H9 (cell line): ENCODE results near the gene LRP8. TPM values are rescaled to one million over a fixed set of nuclear protein-coding genes. Genes with fewer than 3 reads are reported as not detected.

Experiments used
- DNase-seq: peaks from one replicate; pipeline ENCODE4 v3.0.0-alpha.2; 2017
- H2AFZ ChIP-seq: one replicate; pipeline ENCODE4 v1.6.1; 2013; ENCODE audit warnings: mild to moderate bottlenecking, low read length, control low read depth, moderate library complexity
- H2AK5ac ChIP-seq: 2 replicates; pipeline ENCODE4 v1.6.1; 2013; ENCODE audit warnings: low read length, control low read depth, mixed read lengths; ENCODE audit not compliant: insufficient read length
- H2BK120ac ChIP-seq: one replicate; pipeline ENCODE4 v1.6.1; 2013; ENCODE audit warnings: low read depth, mild to moderate bottlenecking, low read length, control low read depth, inconsistent platforms; ENCODE audit not compliant: poor library complexity, severe bottlenecking
- H2BK12ac ChIP-seq: 2 replicates; pipeline ENCODE4 v1.6.1; 2013; ENCODE audit warnings: low read length, control low read depth, mixed read lengths, low read depth; ENCODE audit not compliant: insufficient read length
- H2BK15ac ChIP-seq: 2 replicates; pipeline ENCODE4 v1.6.1; 2013; ENCODE audit warnings: low read depth, low read length, control low read depth
- H2BK20ac ChIP-seq: one replicate; pipeline ENCODE4 v1.6.1; 2013; ENCODE audit warnings: low read depth, mild to moderate bottlenecking, low read length, control low read depth, inconsistent platforms; ENCODE audit not compliant: poor library complexity, severe bottlenecking
- H2BK5ac ChIP-seq: 2 replicates; pipeline ENCODE4 v1.6.1; 2013; ENCODE audit warnings: low read length, control low read depth, mixed read lengths; ENCODE audit not compliant: insufficient read length
- H3K14ac ChIP-seq: 2 replicates; pipeline ENCODE4 v1.6.1; 2013; ENCODE audit warnings: low read length, control low read depth; ENCODE audit not compliant: insufficient read depth
- H3K18ac ChIP-seq: 2 replicates; pipeline ENCODE4 v1.6.1; 2013; ENCODE audit warnings: low read depth, mild to moderate bottlenecking, mixed read lengths, low read length, control low read depth; ENCODE audit not compliant: insufficient read length
- H3K23ac ChIP-seq: 2 replicates; pipeline ENCODE4 v1.6.1; 2013; ENCODE audit warnings: low read length, control low read depth, mixed read lengths, low read depth; ENCODE audit not compliant: insufficient read length
- H3K23me2 ChIP-seq: 2 replicates; pipeline ENCODE4 v1.6.1; 2013; ENCODE audit warnings: low read depth, mild to moderate bottlenecking, mixed read lengths, low read length, control low read depth; ENCODE audit not compliant: insufficient read length, poor library complexity, severe bottlenecking
- H3K27ac ChIP-seq: 2 replicates; pipeline ENCODE4 v1.5.1; 2013; ENCODE audit warnings: low read length, control low read depth, mixed read lengths, low read depth; ENCODE audit not compliant: insufficient read length
- H3K27me3 ChIP-seq: 2 replicates; pipeline ENCODE4 v1.6.1; 2013; ENCODE audit warnings: low read length, control low read depth, inconsistent platforms; ENCODE audit not compliant: insufficient read depth
- H3K4ac ChIP-seq: 2 replicates; pipeline ENCODE4 v1.6.1; 2013; ENCODE audit warnings: low read depth, mild to moderate bottlenecking, control low read depth, inconsistent platforms, low read length, moderate library complexity
- H3K4me1 ChIP-seq: 2 replicates; pipeline ENCODE4 v1.6.1; 2013; ENCODE audit warnings: low read length, control low read depth, inconsistent platforms; ENCODE audit not compliant: insufficient read depth
- H3K4me2 ChIP-seq: 2 replicates; pipeline ENCODE4 v1.6.1; 2013; ENCODE audit warnings: low read length, control low read depth, mixed read lengths; ENCODE audit not compliant: insufficient read length, insufficient read depth
- H3K56ac ChIP-seq: 2 replicates; pipeline ENCODE4 v1.6.1; 2013; ENCODE audit warnings: low read depth, mild to moderate bottlenecking, mixed read lengths, low read length, control low read depth; ENCODE audit not compliant: insufficient read length
- H3K79me1 ChIP-seq: 2 replicates; pipeline ENCODE4 v1.6.1; 2013; ENCODE audit warnings: low read depth, mild to moderate bottlenecking, moderate library complexity, low read length, control low read depth, inconsistent platforms; ENCODE audit not compliant: insufficient read depth, poor library complexity, severe bottlenecking
- H3K79me2 ChIP-seq: 2 replicates; pipeline ENCODE4 v1.6.1; 2013; ENCODE audit warnings: low read length, control low read depth, inconsistent platforms; ENCODE audit not compliant: insufficient read depth
- H3K9ac ChIP-seq: 2 replicates; pipeline ENCODE4 v1.6.1; 2013; ENCODE audit warnings: low read length, control low read depth, mixed read lengths; ENCODE audit not compliant: insufficient read length; ENCODE audit errors: extremely low read depth
- H3K9me3 ChIP-seq: one replicate; pipeline ENCODE4 v1.6.1; 2013; ENCODE audit warnings: low read depth, low read length, inconsistent platforms; ENCODE audit not compliant: control insufficient read depth
- H3T11ph ChIP-seq: one replicate; pipeline ENCODE4 v1.6.1; 2013; ENCODE audit warnings: mild to moderate bottlenecking, low read length, control low read depth, inconsistent platforms
- H4K20me1 ChIP-seq: one replicate; pipeline ENCODE4 v1.6.1; 2013; ENCODE audit not compliant: control insufficient read depth, insufficient read length, insufficient read depth
- H4K5ac ChIP-seq: 2 replicates; pipeline ENCODE4 v1.6.1; 2013; ENCODE audit warnings: low read depth, mild to moderate bottlenecking, mixed read lengths, low read length, control low read depth; ENCODE audit not compliant: insufficient read length
- H4K8ac ChIP-seq: replicated peaks from 2 replicates; pipeline ENCODE4 v1.6.1; 2013; ENCODE audit warnings: low read length, control low read depth, mixed read lengths, low read depth; ENCODE audit not compliant: insufficient read length
- H4K91ac ChIP-seq: 2 replicates; pipeline ENCODE4 v1.6.1; 2013; ENCODE audit warnings: low read depth, mild to moderate bottlenecking, moderate library complexity, mixed read lengths, low read length, control low read depth; ENCODE audit not compliant: insufficient read length
- H3K27ac Mint-ChIP-seq, 3 experiments: 2 replicates in 2 of 3; 3 replicates in 1 of 3; pipeline ENCODE4 v1.8.0; 2020 to 2021; ENCODE audit warnings: mixed read lengths in 3 of 3, mild to moderate bottlenecking in 1 of 3, moderate library complexity in 1 of 3
- H3K27me3 Mint-ChIP-seq: 2 replicates; pipeline ENCODE4 v1.8.0; 2021; ENCODE audit warnings: low read depth, mild to moderate bottlenecking, moderate library complexity, mixed read lengths
- H3K36me3 Mint-ChIP-seq, 3 experiments: 2 replicates in 2 of 3; 3 replicates in 1 of 3; pipeline ENCODE4 v1.8.0; 2020 to 2021; ENCODE audit warnings: low read depth in 3 of 3, mixed read lengths in 3 of 3; ENCODE audit not compliant: insufficient read depth in 1 of 3
- H3K4me1 Mint-ChIP-seq, 2 experiments: 2 replicates each; pipeline ENCODE4 v1.8.0; 2020; ENCODE audit warnings: mixed read lengths in 2 of 2
- H3K4me3 Mint-ChIP-seq, 2 experiments: 2 replicates in 1 of 2; 3 replicates in 1 of 2; pipeline ENCODE4 v1.8.0; 2020 to 2021; ENCODE audit warnings: mild to moderate bottlenecking in 2 of 2, mixed read lengths in 2 of 2, moderate library complexity in 1 of 2
- H3K9me3 Mint-ChIP-seq, 2 experiments: 2 replicates in 1 of 2; 3 replicates in 1 of 2; pipeline ENCODE4 v1.8.0; 2020; ENCODE audit warnings: mild to moderate bottlenecking in 2 of 2, mixed read lengths in 2 of 2, moderate library complexity in 1 of 2
- CTCF ChIP-seq: fragments of 200-600 bp; sonication (generic); conservative IDR thresholded peaks from 3 replicates; pipeline ENCODE4 v1.8.0; 2021; ENCODE audit warnings: antibody characterized with exemption, mild to moderate bottlenecking
- WGBS: extraction: QIAGEN DNeasy Blood & Tissue Kit; methylation state at CpG from one replicate; pipeline ENCODE4 v1.1.7; 2013; ENCODE audit warnings: missing lambda C conversion rate, low lambda C conversion rate, mixed read lengths; ENCODE audit not compliant: insufficient read length; ENCODE audit errors: extremely low coverage; 5-methylcytosine and 5-hydroxymethylcytosine counted together
- total RNA-seq: library from RNA; stranded (reverse); gene quantifications from 2 replicates; pipeline ENCODE4 v1.2.1, GENCODE V29; 2021

LRP8 gene
- total RNA-seq, 1 experiment from 2014 or later, result 78.6 TPM

- Histone ChIP-seq H3T11ph (no peak overlapping the region), H3K9ac (no peak overlapping the region), H4K5ac (no peak overlapping the region), H2BK12ac (no peak overlapping the region), H3K14ac (no peak overlapping the region), H2AK5ac (no peak overlapping the region), H4K20me1 (no peaks in the 10 kb centered on the region), H3K23me2 (peaks cover 2% of the 10 kb centered on the region), H4K91ac (no peak overlapping the region), H3K79me2 (no peaks in the 10 kb centered on the region), H3K27ac (no peak overlapping the region), H3K27me3 (no peaks in the 10 kb centered on the region), H2BK20ac (no peak overlapping the region), H3K9me3 (no peaks in the 10 kb centered on the region), H4K8ac (no peak overlapping the region), H3K56ac (no peak overlapping the region), H2BK15ac (no peak overlapping the region), H3K4me2 (no peak overlapping the region), H2BK120ac (no peak overlapping the region), H3K4me1 (no peaks in the 10 kb centered on the region), H3K23ac (no peak overlapping the region), H3K79me1 (no peaks in the 10 kb centered on the region), H2AFZ (no peak overlapping the region), H3K18ac (no peak overlapping the region), H3K4ac (no peak overlapping the region), H2BK5ac (no peak overlapping the region)
- H3K9me3 Mint-ChIP-seq, result no peaks in the 10 kb centered on the region
- H3K4me3 Mint-ChIP-seq, result no peak overlapping the region
- H3K27ac Mint-ChIP-seq, result no peak overlapping the region; a peak in 2 of 7 replicates
- no peak for TF ChIP-seq CTCF
- WGBS, result no CpG with 5 or more reads among the region's 8 CpGs
- H3K4me1 Mint-ChIP-seq, result no peaks in the 10 kb centered on the region
- no peaks in the 10 kb centered on the region for H3K27me3 Mint-ChIP-seq
- no peak for DNase-seq
- H3K36me3 Mint-ChIP-seq, result peaks cover 42 to 87% (median 65%) of the 10 kb centered on the region in 3 experiments
Measured at GRCh38 chr1:53270873-53271272, 57.0 kb downstream of the LRP8 start.
